ENCODE measurements around the gene ZNF768.
A peak's percentile ranks its signal among the peaks of the same experiment; 100 is the strongest.
"Not testable (repeated sequence)": the region's sequence is repeated elsewhere in the genome, so short reads cannot be mapped to it uniquely, and the experiment has no call there.

ZNF768 gene

DNA sequence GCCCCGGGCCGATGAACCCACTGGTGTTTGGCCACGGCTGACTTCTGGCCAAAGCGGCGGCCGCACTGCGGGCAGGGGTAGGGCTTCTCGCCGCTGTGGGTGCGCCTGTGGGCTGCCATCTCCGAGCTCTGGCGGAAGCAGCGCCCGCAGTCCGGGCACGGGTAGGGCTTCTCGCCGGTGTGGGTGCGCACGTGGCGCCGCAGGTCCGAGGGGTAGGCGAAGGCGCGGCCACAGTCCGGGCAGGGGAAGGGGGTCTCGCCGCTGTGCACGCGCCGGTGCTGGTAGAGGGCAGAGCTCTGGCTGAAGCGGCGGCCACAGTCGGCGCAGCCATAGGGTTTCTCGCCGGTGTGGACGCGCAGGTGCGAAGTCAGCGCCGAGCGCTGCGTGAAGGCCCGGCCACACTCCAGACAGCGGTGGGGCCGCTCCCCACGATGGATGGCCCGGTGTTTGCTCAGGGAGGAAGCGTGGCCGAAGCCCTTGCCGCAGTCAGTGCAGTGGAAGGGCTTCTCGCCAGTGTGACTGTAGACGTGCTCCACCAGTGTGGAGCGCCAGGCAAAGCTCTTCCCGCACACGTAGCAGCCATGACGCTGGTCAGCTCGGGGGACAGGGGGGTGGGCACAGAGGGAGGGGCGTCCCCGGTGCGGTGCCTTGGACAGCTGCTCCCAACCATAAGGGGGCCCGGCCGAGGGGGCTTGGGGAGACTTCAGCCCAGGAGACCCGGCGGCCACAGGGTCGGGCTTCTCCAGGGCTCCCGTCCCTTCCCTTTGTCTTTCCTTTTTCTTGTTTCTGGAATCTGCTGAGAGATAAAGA, 29.2 kb upstream of the ZNF768 start:
- no peak for DNase-seq (ENCODE audit: low read depth)

DNA sequence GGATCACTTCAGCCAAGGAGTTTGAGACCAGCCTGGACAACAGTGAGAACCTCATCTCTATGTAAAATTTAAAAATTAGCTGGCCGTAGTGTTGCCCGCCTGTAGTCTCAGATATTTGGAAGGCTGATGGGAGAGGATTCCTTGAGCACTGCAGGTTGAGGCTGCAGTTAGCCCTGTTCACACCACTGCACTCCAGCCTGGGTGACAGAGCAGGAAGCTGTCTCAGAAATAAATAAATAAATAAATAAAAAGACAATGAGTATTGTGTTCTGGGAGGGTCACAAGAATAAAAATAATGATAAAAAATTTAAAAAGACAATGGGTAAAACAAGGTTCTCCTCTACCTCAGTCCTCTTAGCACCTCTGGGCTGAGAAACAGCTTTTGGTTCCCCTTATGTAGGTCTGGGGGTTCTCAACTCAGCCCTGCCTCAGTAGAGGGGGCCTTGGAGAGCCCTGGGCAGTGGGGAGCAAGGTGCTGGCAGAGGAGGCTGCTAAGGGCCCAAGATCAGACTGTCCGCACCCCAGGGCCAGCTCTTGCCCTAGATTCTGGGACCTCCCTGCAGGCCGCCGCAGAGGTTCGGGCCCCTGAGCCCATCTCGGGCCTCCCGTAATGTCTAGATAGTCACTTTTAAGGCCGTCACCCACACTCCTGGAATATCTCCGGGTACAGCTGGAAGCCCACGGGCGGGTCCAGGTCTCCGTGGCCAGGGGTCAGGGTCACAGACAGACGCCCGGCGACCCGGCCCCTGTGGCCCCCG, 28.4 kb upstream of the ZNF768 start:
- no peak for DNase-seq (ENCODE audit: low read depth)

- no peak for DNase-seq (ENCODE audit: low read depth)
These were observed 27.1 kb upstream of the ZNF768 start for GRCh38 chr16:30553393-30553899.

GRCh38 chr16:30552956-30553355, 26.6 kb upstream of the ZNF768 start:
- no peak for DNase-seq (ENCODE audit: low read depth)

DNA sequence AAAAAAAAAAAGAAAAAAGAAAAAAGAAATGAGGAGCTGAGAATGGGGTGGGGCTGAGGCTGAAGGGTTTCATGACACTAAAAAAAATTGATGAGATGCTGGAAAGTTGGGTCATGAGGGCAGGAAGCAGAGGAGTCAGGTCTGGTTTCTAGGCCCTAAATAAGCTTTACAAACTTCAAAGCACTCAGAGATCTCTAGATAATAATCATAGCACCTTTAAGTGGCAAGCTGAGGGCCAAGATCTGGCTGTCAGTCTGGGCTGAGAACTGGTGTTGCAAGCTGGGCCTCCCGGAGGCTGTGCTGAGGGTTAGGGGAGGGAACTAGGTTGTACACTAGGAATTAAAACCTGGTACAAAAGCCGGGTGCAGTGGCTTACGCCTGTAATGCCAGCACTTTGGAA, 25.4 kb upstream of the ZNF768 start:
- DNase-seq (ENCODE audit: low read depth): no peak

GRCh38 chr16:30548416-30549253, 22.3 kb upstream of the ZNF768 start:
- DNase-seq (ENCODE audit: low read depth): no peak

- DNase-seq (ENCODE audit: low read depth): no peak
These were observed 19.7 kb upstream of the ZNF768 start for GRCh38 chr16:30546115-30546514.

DNA sequence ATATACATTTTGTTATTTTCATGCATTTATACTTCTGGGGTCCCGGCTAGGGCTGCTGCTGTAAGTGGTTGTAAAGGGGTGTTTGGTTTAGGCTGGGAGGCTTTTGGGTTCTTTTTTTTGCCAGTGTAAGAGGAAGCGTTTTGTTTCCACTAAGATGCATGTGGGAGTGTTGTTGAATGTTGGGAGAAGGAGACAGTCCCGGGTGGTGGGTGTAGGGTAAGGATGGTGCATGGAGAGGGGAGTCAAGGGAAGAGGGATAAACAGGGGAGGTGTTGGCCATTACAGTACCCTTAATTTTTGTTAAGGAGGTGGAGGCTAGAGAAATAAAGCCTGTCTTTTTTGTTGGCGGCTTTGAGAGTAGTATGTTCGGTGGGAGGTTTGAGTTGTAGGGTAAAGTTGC, 16.7 kb upstream of the ZNF768 start:
- no peak for DNase-seq (ENCODE audit: low read depth)

- peak; percentile 76 for DNase-seq (ENCODE audit: low read depth)
These were observed 15.3 kb upstream of the ZNF768 start for GRCh38 chr16:30541502-30542329.

DNA sequence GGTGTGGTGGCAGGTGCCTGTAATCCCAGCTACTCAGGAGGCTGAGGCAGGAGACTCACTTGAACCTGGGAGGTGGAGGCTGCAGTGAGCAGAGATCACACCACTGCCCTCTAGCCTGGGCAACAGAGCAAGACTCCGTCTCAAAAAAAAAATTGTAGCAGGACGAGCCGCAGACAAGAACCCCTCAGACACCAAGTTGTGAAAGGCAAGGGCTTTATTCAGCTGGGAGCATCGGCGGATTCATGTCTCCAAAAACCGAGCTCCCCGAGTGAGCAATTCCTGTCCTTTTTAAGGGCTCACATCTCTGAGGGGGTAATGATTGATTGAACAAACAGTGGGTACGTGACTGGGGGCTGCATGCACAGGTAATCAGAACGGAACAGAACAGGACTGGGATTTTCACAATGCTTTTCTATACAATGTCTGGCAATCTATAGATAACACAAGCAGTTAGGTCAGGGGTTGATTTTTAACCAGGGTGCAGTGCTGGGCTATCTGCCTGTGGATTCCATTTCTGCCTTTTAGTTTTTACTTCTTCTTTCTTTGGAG, 14.6 kb upstream of the ZNF768 start:
- not testable (repeated sequence) for DNase-seq (ENCODE audit: low read depth)

- not testable (repeated sequence) for DNase-seq (ENCODE audit: low read depth)
These were observed 13.7 kb upstream of the ZNF768 start for GRCh38 chr16:30539986-30540526.

DNA sequence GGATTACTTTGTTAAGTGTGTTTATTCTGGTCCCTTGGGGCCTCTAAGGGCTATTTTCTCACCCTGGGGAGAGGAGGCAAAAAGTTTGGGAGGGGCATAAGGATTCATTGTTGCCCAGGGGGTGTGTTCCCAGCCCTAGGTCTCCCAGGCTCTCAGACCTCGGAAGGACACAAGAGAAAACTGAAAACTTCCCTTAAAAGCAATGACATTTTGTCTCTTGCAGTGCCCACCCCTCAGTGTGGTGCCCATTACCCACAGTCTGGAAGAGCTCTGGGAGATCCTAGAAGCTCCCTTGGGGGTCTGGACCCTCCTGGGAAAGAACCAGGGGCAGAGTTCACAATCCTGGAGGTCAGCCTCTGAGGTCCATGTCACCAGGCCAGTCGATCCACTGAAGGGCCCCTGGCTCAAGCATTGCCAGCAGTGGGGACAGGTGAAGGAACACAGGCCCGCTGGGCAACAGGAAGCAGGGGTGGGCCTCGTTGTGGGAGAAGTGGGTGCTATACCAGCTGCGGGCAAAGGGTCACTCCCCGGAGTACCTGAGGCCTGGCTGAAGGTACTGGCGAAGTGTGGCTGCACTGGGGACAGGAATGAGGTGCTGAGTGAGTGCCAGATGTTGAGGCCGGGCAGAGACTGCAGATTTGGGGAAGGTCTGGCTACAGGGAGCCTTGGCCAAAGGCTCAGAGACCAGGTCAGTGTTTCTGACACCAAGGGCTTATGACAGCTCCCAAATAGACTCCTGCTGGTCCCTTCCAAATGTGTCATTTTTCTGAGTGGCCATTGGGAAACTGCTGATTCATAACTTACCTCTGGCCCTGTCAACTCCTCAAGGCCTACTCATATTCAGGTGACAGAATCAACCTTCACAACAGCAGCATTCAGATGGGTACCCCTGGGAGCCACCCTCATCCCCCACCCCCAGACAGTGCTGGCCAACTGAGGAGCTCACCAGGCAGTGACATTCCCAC, 12.9 kb upstream of the ZNF768 start:
- DNase-seq (ENCODE audit: low read depth): no peak

DNA sequence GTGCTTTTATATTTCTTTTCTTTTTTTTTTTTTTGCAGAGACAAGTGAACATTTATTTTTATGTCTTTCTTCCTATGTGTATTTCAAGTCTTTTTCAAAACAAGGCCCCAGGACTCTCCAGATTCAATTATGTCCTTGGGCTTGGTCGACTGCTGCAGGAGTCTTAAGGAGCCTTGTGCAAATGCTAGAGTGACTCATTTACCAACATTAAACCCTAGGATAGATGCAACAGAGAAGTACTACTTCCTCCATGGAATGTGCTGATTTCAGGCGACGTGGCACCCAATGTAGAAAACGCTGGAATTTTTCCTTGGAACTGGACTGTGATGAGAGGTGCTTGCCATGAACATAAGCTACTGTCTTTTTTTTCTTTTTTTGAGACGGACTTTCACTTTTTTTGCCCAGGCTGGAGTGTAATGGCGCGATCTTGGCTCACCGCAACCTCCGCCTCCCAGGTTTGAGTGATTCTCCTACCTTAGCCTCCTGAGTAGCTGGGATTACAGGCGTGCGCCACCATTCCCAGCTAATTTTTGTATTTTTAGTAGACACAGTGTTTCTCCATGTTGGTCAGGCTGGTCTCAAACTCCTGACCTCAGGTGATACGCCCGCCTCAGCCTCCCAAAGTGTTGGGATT, 10.1 kb upstream of the ZNF768 start:
- not testable (repeated sequence) for DNase-seq (ENCODE audit: low read depth)

DNA sequence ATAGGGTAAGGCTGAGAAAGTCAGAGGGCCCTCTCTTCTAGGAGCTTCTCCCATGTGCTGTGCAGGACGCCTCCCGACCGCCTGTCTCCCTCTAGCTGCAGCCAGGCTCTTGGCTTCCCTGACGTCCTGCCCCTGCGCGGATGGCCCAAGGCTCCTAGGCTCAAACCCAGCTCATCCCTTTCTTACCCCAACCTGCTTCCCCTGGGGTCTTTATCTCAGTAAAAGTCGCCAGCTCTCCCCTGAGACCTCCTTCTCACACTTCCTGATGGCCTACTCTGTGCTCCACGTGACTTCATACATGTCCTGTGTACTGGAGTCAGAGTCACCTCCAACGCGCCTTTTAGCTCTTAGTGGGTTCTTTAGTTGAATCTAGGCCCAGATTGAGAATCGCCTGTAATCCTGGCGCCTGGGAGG, 9.4 kb upstream of the ZNF768 start:
- DNase-seq (ENCODE audit: low read depth): peak; percentile 63

DNA sequence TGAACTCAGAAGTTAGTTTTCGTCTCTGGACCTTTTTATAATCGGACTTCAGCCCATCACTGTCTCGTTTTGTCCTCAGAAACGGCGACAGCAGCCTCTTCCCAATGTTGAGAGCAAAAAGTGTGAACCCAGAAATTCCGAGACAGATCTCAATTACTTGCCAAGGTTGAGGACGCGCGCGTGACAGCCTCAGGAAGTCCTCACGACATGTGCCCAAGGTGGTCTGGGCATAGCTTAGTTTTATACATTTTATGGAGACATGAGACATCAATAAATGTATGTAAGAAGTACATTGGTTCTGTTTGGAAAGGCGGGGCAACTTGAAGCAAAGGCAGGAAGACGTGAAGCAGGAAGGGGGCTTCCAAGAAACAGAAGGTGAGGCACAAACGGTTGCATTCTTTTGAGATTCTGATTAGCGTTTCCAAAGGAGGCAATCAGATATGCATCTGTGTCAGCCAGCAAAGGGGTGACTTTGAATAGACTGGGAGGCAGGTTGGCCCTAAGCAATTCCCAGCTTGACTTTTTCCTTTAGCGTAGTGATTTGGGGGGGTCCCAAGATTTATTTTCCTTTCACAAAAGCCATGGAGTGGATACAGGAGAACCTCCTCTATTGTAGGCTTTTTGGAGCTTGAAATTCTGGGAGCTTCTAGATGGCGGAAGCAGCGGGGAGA, 8.9 kb upstream of the ZNF768 start:
- DNase-seq (ENCODE audit: low read depth): no peak

GRCh38 chr16:30534368-30535105, 8.2 kb upstream of the ZNF768 start, which contains the start of gene ZNF747:
ZNF747 (minus strand) TSS chr16:30534858; CDS start chr16:30534679, 179 bp downstream.
- DNase-seq (ENCODE audit: low read depth): peak; percentile 67

DNA sequence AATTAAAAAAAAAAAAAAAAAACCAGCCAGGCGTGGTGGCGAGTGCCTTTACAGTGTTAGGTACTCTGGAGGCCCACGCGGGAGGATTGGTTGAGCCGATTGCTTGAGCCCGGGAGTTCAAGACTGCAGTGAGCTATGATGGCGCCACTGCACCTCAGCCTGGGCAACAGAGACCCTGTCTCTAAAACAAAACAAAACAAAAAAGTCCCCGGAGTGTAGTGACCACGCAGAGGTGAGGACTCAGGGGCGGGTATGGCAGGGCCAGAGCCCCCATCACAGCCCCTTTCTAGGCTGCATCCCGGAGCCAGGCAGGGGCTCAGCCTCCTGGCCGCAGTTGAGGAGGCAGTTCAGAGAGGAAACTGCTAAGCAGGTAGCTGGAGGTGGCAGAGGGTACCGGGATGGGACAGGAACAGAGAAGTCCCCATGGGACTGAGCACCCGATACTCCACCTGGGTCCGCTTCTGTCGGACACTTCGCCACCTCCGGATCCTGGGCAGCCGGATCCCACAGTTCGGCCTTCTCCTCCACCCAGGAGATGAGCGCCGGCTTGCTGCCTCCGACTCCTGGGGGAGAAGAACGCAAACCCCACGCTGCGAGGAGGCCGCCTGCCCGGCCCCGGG, 7.5 kb upstream of the ZNF768 start:
- no peak for DNase-seq (ENCODE audit: low read depth)
